Body of pancreas (tissue), 4 donors: ENCODE results near the gene TRPV3.

Source experiments
- CTCF ChIP-seq, 7 experiments: fragments of 450-650 bp in 4 of 7; fragments of 200-600 bp in 3 of 7; sonication (generic) in 3 of 7; IDR thresholded peaks; one replicate each; pipeline ENCODE4 v1.5.1; 2016 to 2019; ENCODE audit warnings: antibody characterized with exemption in 7 of 7
- POLR2A ChIP-seq, 3 donors: fragments of 450-650 bp; IDR thresholded peaks; one replicate each; pipeline ENCODE4 v1.6.1; 2016; ENCODE audit warnings: antibody characterized with exemption in 3 of 3, mild to moderate bottlenecking in 2 of 3

DNA sequence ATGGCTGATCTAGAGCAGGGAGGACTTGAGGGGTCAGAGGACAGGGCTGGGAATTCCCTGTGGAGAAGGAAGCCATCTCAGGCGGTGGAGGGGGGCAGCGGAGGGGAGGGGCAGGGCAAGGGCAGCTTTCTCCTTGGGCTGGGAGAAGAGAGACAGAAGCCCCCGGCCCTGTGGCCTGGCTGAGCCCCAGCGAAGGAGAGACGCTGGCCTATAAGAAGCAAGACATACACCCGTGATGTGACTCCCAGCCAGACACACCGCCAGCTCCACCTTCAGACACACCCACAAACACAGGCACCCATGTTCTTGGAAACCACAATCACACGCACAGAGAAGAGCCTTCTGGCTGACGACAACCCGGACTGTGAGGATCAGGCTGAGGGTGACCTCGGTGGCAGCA is 10.0 kb downstream of the TRPV3 start:
- no peak for TF ChIP-seq POLR2A (IDR thresholded peaks at IDR 0.05)
- TF ChIP-seq CTCF (IDR thresholded peaks at IDR 0.05), result no peak
